ENCODE data around the gene SUFU.

Gene SUFU

DNA sequence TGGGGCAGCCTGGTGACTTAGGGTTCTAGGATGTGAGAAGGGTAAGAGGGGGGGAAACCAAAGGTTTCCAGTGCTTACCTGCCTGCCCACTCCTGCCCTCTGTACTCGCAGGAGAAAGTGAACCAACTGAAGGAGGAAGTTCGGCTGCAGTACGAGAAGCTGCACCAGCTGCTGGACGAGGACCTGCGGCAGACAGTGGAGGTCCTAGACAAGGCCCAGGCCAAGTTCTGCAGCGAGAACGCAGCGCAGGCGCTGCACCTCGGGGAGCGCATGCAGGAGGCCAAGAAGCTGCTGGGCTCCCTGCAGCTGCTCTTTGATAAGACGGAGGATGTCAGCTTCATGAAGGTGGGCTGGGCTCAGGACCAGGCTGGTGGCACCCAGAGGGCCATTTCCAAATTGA, 151.2 kb downstream of the SUFU start:
- TF ChIP-seq POLR2A (IDR thresholded peaks at IDR 0.05; ENCODE audit: low read length) (no peak), GATA1 (IDR thresholded peaks at IDR 0.05; ENCODE audit: low read depth, low read length) (no peak)
- DNase-seq = no peak

DNA sequence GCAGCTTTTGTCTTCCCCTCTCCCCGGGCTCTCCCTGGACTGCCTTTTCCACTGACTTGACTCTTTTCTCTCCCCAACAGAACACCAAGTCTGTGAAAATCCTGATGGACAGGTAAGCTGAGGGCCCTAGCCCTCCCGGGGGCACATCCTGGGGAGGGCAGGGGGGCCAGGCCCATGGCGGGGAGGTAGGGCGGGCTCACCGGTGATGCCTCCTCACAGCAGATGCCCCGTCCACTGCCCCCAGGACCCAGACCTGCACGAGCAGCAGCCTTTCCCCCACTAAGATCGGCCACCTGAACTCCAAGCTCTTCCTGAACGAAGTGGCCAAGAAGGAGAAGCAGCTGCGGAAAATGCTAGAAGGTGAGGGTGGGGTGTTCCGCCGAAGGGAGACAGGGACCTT, 152.3 kb downstream of the SUFU start:
- DNase-seq = no peak
- TF ChIP-seq GATA1 (IDR thresholded peaks at IDR 0.05; ENCODE audit: low read depth, low read length) (no peak), POLR2A (IDR thresholded peaks at IDR 0.05; ENCODE audit: low read length) (no peak)

GRCh38 chr10:102656791-102657371, 153.1 kb downstream of the SUFU start:
- DNase-seq = no peak
- TF ChIP-seq GATA1 (IDR thresholded peaks at IDR 0.05; ENCODE audit: low read depth, low read length) (no peak), POLR2A (IDR thresholded peaks at IDR 0.05; ENCODE audit: low read length) (no peak)

GRCh38 chr10:102657451-102657850, 153.7 kb downstream of the SUFU start:
- no peak for TF ChIP-seq POLR2A (IDR thresholded peaks at IDR 0.05; ENCODE audit: low read length)
- TF ChIP-seq GATA1 (IDR thresholded peaks at IDR 0.05; ENCODE audit: low read depth, low read length) = no peak

GRCh38 chr10:102657984-102658724, 154.4 kb downstream of the SUFU start:
- TF ChIP-seq GATA1 (IDR thresholded peaks at IDR 0.05; ENCODE audit: low read depth, low read length) (no peak), POLR2A (IDR thresholded peaks at IDR 0.05; ENCODE audit: low read length) (no peak)
- no peak for DNase-seq

More at GRCh38 chr10:102657451-102657850, 153.7 kb downstream of the SUFU start:
- no peak for DNase-seq

DNA sequence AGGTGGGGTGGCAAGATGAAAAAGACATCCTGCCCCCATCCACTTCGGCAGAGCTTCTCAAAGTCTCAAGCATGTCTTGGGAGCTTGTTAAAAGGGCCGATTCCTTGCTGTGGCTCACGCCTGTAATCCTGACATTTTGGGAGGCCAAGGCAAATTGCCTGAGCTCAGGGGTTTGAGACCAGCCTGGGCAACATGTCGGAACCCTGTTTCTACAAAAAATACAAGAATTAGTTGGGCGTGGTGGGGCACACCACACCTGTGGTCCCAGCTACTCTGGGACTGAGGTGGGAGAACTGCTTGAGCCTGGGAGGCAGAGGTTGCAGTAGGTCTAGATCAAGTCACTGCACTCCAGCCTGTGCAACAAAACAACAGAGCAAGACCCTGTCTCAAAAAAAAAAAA, 155.0 kb downstream of the SUFU start:
- TF ChIP-seq GATA1 (IDR thresholded peaks at IDR 0.05; ENCODE audit: low read depth, low read length) (no peak), POLR2A (IDR thresholded peaks at IDR 0.05; ENCODE audit: low read length) (no peak)
- DNase-seq = no peak

- TF ChIP-seq GATA1 (IDR thresholded peaks at IDR 0.05; ENCODE audit: low read depth, low read length) (no peak), POLR2A (IDR thresholded peaks at IDR 0.05; ENCODE audit: low read length) (no peak)
- peak; percentile 63 to 78 for DNase-seq
Observed at GRCh38 chr10:102660888-102661657, 157.3 kb downstream of the SUFU start.

GRCh38 chr10:102661658-102662028, 157.9 kb downstream of the SUFU start:
- no peak for TF ChIP-seq GATA1 (IDR thresholded peaks at IDR 0.05; ENCODE audit: low read depth, low read length)
- TF ChIP-seq POLR2A (IDR thresholded peaks at IDR 0.05; ENCODE audit: low read length) = no peak
- DNase-seq = no peak

GRCh38 chr10:102665904-102666509, 162.2 kb downstream of the SUFU start:
- no peak for TF ChIP-seq POLR2A (IDR thresholded peaks at IDR 0.05; ENCODE audit: low read length)
- no peak for DNase-seq

DNA sequence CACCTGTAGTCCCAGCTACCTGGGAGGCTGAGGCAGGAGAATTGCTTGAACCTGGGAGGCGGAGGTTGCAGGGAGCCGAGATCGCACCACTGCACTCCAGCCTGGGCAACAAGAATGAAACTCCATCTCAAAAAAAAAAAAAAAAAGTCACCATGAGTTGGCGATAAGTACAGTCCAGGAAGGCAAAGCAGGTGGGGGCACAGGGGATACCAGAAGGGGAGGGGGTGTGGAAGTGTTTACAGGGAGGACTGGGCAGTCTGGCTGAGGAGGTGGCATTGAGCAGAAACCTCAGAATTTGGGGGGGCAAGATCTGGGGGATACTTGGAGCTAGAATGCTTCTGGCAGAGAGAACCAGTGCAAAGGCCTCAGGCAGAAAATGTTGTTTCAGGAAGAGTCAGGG, 163.6 kb downstream of the SUFU start:
- peak in 1 of 2 experiments; percentile 47 for DNase-seq

DNA sequence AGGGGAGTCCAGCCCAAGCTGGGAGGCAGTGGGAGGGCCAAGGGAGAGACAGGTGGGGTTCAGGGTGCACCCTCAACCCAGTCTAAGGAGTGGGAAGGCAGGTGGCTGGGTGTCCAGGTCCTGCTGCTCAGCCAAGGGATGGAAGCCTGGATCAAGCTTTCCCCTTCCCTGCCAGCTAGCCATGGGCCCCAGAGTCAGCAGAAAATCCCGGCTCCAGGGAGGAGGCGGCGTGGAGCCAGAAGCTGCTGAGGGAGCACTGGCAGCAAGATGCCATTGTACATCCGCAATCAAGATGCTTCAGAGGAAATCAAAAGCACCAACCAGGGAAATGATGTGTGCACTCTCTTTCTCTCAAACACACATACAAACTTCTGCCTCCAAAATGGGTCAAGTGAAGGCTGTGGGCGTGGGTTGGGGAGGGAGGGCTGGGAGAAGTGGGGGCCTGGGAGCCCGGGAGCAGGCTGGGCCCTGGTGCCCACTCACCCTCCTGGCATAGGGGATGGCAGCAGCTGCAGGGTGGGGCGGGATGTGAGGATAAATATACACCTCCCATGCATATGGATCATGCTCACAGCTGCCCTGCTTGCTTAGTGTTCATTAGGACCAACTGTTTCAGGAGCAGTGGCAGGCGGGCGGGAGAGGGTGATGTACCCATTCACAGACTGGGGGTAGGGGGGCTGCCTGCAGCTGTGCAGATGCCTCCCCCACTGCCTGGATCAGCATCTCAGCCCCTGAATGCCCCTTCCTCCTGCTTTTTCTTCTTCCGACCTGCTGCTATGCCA, 164.7 kb downstream of the SUFU start:
- no peak for DNase-seq
- TF ChIP-seq POLR2A (IDR thresholded peaks at IDR 0.05; ENCODE audit: low read length) = no peak
- TF ChIP-seq GATA1 (IDR thresholded peaks at IDR 0.05; ENCODE audit: low read depth, low read length) = no peak

DNA sequence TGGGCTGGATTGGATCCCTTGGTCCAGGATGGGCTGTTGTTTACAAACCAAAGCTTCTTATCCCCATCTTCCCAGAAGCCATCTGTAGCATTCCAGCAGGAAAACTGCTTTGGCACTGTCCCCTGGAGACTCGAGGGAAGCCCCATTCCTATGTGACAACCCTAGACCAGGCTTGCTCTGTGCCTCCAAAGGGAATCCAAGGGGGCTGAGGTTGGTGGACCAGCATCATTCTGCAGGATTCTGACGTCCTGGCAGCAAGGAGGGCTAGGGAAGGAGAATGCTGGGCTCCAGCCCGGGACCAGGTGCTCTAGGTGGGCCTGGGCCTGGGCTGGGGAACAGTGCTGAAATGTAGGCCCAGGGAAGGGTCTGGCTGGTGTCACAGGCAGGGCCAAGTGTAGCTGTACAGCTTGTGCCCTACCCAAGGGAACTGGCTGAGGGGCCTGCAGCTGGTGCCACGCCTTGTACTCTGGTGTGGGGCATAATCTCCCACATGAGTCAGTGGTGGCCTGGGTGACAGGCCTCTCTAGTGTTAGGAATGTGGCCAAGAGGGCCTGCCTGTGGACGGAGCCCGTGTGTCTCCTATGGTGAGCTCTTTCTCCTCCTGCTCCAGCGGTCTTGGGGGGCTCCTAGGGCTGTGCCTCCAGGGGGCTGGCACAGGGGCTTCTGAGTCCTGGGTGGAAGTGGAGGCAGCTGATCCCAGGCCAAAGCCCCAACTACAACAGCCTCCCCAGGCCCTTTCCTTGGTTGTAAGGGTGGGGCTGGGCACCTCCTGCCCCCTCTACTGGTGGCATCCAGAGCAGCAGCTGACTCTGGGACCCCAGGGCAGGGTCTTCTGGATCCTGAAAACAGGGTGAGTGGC, 165.7 kb downstream of the SUFU start:
- DNase-seq = peak; percentile 31 to 50
- TF ChIP-seq POLR2A (IDR thresholded peaks at IDR 0.05; ENCODE audit: low read length) = no peak
- TF ChIP-seq GATA1 (IDR thresholded peaks at IDR 0.05; ENCODE audit: low read depth, low read length) = no peak

All from erythroblast (primary cell).